COLO668 (cell line): ENCODE data around the gene ESPN.
A peak's percentile ranks its signal among the peaks of the same experiment; 100 is the strongest.
"Not testable (repeated sequence)": the region's sequence is repeated elsewhere in the genome, so short reads cannot be mapped to it uniquely, and the experiment has no call there.

Experiments used
- DNase-seq: peaks from one replicate; lab custom pipeline; 2025; ENCODE audit not compliant: unreplicated experiment; lab: John Stamatoyannopoulos, UW

Gene ESPN

GRCh38 chr1:6477039-6477820 lies 52.7 kb downstream of the ESPN start:
- DNase-seq = peak; percentile 50

GRCh38 chr1:6481820-6482219 lies 57.2 kb downstream of the ESPN start:
- DNase-seq = no peak

GRCh38 chr1:6483017-6483760 lies 58.6 kb downstream of the ESPN start:
- peak; percentile 91 for DNase-seq

- no peak for DNase-seq
These were observed 59.2 kb downstream of the ESPN start for GRCh38 chr1:6483761-6484117.

- no peak for DNase-seq
These were observed 60.2 kb downstream of the ESPN start for GRCh38 chr1:6484826-6485167.

GRCh38 chr1:6485168-6486101 lies 60.9 kb downstream of the ESPN start:
- peak; percentile 36 for DNase-seq

- peak; percentile 96 for DNase-seq
These were observed 61.9 kb downstream of the ESPN start for GRCh38 chr1:6486433-6487011.

- no peak for DNase-seq
These were observed 63.4 kb downstream of the ESPN start for GRCh38 chr1:6487804-6488484.

GRCh38 chr1:6488602-6489382 lies 64.2 kb downstream of the ESPN start:
- peak; percentile 30 for DNase-seq

GRCh38 chr1:6489383-6489765 lies 64.8 kb downstream of the ESPN start:
- no peak for DNase-seq

GRCh38 chr1:6489799-6490180 lies 65.2 kb downstream of the ESPN start:
- peak; percentile 91 for DNase-seq

- peak; percentile 90 for DNase-seq
These were observed 65.9 kb downstream of the ESPN start for GRCh38 chr1:6490181-6491080.

- no peak for DNase-seq
These were observed 66.5 kb downstream of the ESPN start for GRCh38 chr1:6491081-6491449.

GRCh38 chr1:6491480-6491962 lies 66.9 kb downstream of the ESPN start, which contains the start of gene PLEKHG5:
PLEKHG5 (minus strand) TSS chr1:6491667; CDS start chr1:6477571, 14,096 bp downstream.
- no peak for DNase-seq

GRCh38 chr1:6491966-6492365 lies 67.4 kb downstream of the ESPN start:
- DNase-seq = no peak

GRCh38 chr1:6493834-6494223 lies 69.3 kb downstream of the ESPN start:
- DNase-seq = not testable (repeated sequence)

- DNase-seq = no peak
These were observed 70.1 kb downstream of the ESPN start for GRCh38 chr1:6494627-6495026.

- DNase-seq = no peak
These were observed 70.5 kb downstream of the ESPN start for GRCh38 chr1:6495041-6495441.
